ENCODE results near the gene MYBBP1A.

- TF ChIP-seq, protein P1, sequence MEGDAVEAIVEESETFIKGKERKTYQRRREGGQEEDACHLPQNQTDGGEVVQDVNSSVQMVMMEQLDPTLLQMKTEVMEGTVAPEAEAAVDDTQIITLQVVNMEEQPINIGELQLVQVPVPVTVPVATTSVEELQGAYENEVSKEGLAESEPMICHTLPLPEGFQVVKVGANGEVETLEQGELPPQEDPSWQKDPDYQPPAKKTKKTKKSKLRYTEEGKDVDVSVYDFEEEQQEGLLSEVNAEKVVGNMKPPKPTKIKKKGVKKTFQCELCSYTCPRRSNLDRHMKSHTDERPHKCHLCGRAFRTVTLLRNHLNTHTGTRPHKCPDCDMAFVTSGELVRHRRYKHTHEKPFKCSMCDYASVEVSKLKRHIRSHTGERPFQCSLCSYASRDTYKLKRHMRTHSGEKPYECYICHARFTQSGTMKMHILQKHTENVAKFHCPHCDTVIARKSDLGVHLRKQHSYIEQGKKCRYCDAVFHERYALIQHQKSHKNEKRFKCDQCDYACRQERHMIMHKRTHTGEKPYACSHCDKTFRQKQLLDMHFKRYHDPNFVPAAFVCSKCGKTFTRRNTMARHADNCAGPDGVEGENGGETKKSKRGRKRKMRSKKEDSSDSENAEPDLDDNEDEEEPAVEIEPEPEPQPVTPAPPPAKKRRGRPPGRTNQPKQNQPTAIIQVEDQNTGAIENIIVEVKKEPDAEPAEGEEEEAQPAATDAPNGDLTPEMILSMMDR (IDR thresholded peaks at IDR 0.05; ENCODE audit: low read depth, low read length): no peak
- TF ChIP-seq EZH2phosphoT487 (IDR thresholded peaks at IDR 0.05; ENCODE audit: low read depth): no peak
These were observed 24.5 kb upstream of the MYBBP1A start for GRCh38 chr17:4579678-4580077.
